ENCODE measurements around the gene DMD.
"Not testable (repeated sequence)": the region's sequence is repeated elsewhere in the genome, so short reads cannot be mapped to it uniquely, and the experiment has no call there.

Gene DMD

GRCh38 chrX:33195698-33196097 lies 15.7 kb downstream of the DMD start:
- DNase-seq (ENCODE audit: low read depth, low spot score) = no peak
- Histone ChIP-seq H3K27ac (no peak overlapping the region), H3K9me3 (ENCODE audit: low read depth, low read length) (no peaks in the 10 kb centered on the region), H3K4me3 (no peak overlapping the region), H3K9ac (ENCODE audit: insufficient read length) (no peak overlapping the region), H3K36me3 (ENCODE audit: insufficient read depth, low read length) (no peaks in the 10 kb centered on the region)
- TF ChIP-seq EZH2 (IDR thresholded peaks at IDR 0.05) = no peak
- TF ChIP-seq POLR2AphosphoS5 (IDR thresholded peaks at IDR 0.05; ENCODE audit: borderline replicate concordance, low read depth, low read length) = no peak
- TF ChIP-seq FOXP2 (optimal IDR thresholded peaks at IDR 0.05; ENCODE audit: control extremely low read depth, extremely low read length, insufficient read depth) = no peak

- no peak overlapping the region for H3K4me3 ChIP-seq
- TF ChIP-seq FOXP2 (optimal IDR thresholded peaks at IDR 0.05; ENCODE audit: control extremely low read depth, extremely low read length, insufficient read depth) (no peak), EZH2 (IDR thresholded peaks at IDR 0.05) (no peak), POLR2AphosphoS5 (IDR thresholded peaks at IDR 0.05; ENCODE audit: borderline replicate concordance, low read depth, low read length) (no peak)
Measured at GRCh38 chrX:33194876-33195433, 16.4 kb downstream of the DMD start.

GRCh38 chrX:33194289-33194688 lies 17.1 kb downstream of the DMD start:
- no peak overlapping the region for H3K27ac ChIP-seq
- H3K4me3 ChIP-seq = no peak overlapping the region
- DNase-seq (ENCODE audit: low read depth, low spot score) = no peak
- no peak overlapping the region for H3K9ac ChIP-seq (ENCODE audit: insufficient read length)
- H3K36me3 ChIP-seq (ENCODE audit: insufficient read depth, low read length) = no peaks in the 10 kb centered on the region
- no peaks in the 10 kb centered on the region for H3K9me3 ChIP-seq (ENCODE audit: low read depth, low read length)
- no peak for TF ChIP-seq FOXP2 (optimal IDR thresholded peaks at IDR 0.05; ENCODE audit: control extremely low read depth, extremely low read length, insufficient read depth)
- TF ChIP-seq POLR2AphosphoS5 (IDR thresholded peaks at IDR 0.05; ENCODE audit: borderline replicate concordance, low read depth, low read length) = no peak
- no peak for TF ChIP-seq EZH2 (IDR thresholded peaks at IDR 0.05)

More at GRCh38 chrX:33194876-33195433, 16.4 kb downstream of the DMD start:
- no peak for DNase-seq (ENCODE audit: low read depth, low spot score)
- no peak overlapping the region for H3K9ac ChIP-seq (ENCODE audit: insufficient read length)
- no peaks in the 10 kb centered on the region for H3K9me3 ChIP-seq (ENCODE audit: low read depth, low read length)
- H3K27ac ChIP-seq = no peak overlapping the region
- no peaks in the 10 kb centered on the region for H3K36me3 ChIP-seq (ENCODE audit: insufficient read depth, low read length)

- TF ChIP-seq EZH2 (IDR thresholded peaks at IDR 0.05) (no peak), POLR2AphosphoS5 (IDR thresholded peaks at IDR 0.05; ENCODE audit: borderline replicate concordance, low read depth, low read length) (no peak), FOXP2 (optimal IDR thresholded peaks at IDR 0.05; ENCODE audit: control extremely low read depth, extremely low read length, insufficient read depth) (no peak)
- Histone ChIP-seq H3K9me3 (ENCODE audit: low read depth, low read length) (no peaks in the 10 kb centered on the region), H3K9ac (ENCODE audit: insufficient read length) (no peak overlapping the region), H3K4me3 (no peak overlapping the region), H3K27ac (no peak overlapping the region), H3K36me3 (ENCODE audit: insufficient read depth, low read length) (no peaks in the 10 kb centered on the region)
- DNase-seq (ENCODE audit: low read depth, low spot score) = no peak
Measured at GRCh38 chrX:33190016-33190415, 21.3 kb downstream of the DMD start.

GRCh38 chrX:33188881-33189280 lies 22.5 kb downstream of the DMD start:
- Histone ChIP-seq H3K4me3 (no peak overlapping the region), H3K27ac (no peak overlapping the region), H3K36me3 (ENCODE audit: insufficient read depth, low read length) (no peaks in the 10 kb centered on the region), H3K9me3 (ENCODE audit: low read depth, low read length) (no peaks in the 10 kb centered on the region), H3K9ac (ENCODE audit: insufficient read length) (no peak overlapping the region)
- no peak for TF ChIP-seq FOXP2 (optimal IDR thresholded peaks at IDR 0.05; ENCODE audit: control extremely low read depth, extremely low read length, insufficient read depth)
- TF ChIP-seq POLR2AphosphoS5 (IDR thresholded peaks at IDR 0.05; ENCODE audit: borderline replicate concordance, low read depth, low read length) = no peak
- TF ChIP-seq EZH2 (IDR thresholded peaks at IDR 0.05) = no peak
- no peak for DNase-seq (ENCODE audit: low read depth, low spot score)

- H3K9me3 ChIP-seq (ENCODE audit: low read depth, low read length) = no peaks in the 10 kb centered on the region
- DNase-seq (ENCODE audit: low read depth, low spot score) = no peak
- no peak overlapping the region for H3K27ac ChIP-seq
- H3K4me3 ChIP-seq = no peak overlapping the region
- no peak for TF ChIP-seq FOXP2 (optimal IDR thresholded peaks at IDR 0.05; ENCODE audit: control extremely low read depth, extremely low read length, insufficient read depth)
- TF ChIP-seq POLR2AphosphoS5 (IDR thresholded peaks at IDR 0.05; ENCODE audit: borderline replicate concordance, low read depth, low read length) = no peak
- TF ChIP-seq EZH2 (IDR thresholded peaks at IDR 0.05) = no peak
- no peak overlapping the region for H3K9ac ChIP-seq (ENCODE audit: insufficient read length)
- no peaks in the 10 kb centered on the region for H3K36me3 ChIP-seq (ENCODE audit: insufficient read depth, low read length)
Measured at GRCh38 chrX:33188286-33188685, 23.1 kb downstream of the DMD start.

DNA sequence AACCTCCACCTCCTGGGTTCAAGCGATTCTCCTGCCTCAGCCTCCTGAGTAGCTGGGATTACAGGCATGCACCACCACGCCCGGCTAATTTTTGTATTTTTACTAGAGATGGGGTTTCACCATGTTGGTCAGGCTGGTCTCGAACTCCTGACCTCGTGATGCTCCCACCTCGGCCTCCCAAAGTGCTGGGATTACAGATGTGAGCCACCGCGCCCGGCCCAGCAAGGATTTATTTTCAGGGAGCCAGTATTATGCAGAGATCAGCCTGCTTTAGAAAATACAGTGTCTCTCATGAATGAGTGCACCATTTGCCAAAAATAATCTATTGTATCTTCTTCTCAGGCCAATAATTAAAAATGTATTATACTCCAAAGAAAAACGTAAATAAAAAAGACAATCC lies 26.5 kb downstream of the DMD start:
- H3K27ac ChIP-seq; H3K9me3 ChIP-seq (ENCODE audit: low read depth, low read length); H3K9ac ChIP-seq (ENCODE audit: insufficient read length); H3K36me3 ChIP-seq (ENCODE audit: insufficient read depth, low read length); DNase-seq (ENCODE audit: low read depth, low spot score); H3K4me3 ChIP-seq: not testable (repeated sequence)

- TF ChIP-seq POLR2AphosphoS5 (IDR thresholded peaks at IDR 0.05; ENCODE audit: borderline replicate concordance, low read depth, low read length) = no peak
- TF ChIP-seq FOXP2 (optimal IDR thresholded peaks at IDR 0.05; ENCODE audit: control extremely low read depth, extremely low read length, insufficient read depth) = no peak
- Histone ChIP-seq H3K4me3 (no peak overlapping the region), H3K27ac (no peak overlapping the region), H3K9me3 (ENCODE audit: low read depth, low read length) (no peaks in the 10 kb centered on the region), H3K9ac (ENCODE audit: insufficient read length) (no peak overlapping the region), H3K36me3 (ENCODE audit: insufficient read depth, low read length) (no peaks in the 10 kb centered on the region)
- DNase-seq (ENCODE audit: low read depth, low spot score) = no peak
Measured at GRCh38 chrX:33183361-33183760, 28.0 kb downstream of the DMD start.

DNA sequence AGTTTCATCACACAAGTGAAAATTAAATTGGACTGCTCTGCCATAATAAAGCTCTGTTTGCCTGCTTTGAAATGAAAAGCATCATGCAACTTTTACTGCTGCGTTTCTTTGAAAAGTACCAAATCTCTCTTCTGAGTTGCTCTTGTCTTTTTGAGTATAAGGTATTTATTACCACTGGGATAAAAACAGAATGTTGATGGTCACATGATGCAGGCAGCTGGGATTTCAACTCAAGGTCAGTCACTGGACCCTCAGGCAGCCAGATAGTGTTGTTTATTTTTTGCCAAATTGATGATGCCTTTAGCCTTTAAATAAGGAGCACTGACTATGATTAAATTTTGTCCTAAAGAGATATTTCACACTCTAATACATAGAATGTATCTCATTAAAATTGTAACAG lies 32.7 kb downstream of the DMD start:
- no peak for DNase-seq (ENCODE audit: low read depth, low spot score)
- H3K9ac ChIP-seq (ENCODE audit: insufficient read length) = no peak overlapping the region
- H3K4me3 ChIP-seq = no peak overlapping the region
- H3K36me3 ChIP-seq (ENCODE audit: insufficient read depth, low read length) = no peaks in the 10 kb centered on the region
- H3K9me3 ChIP-seq (ENCODE audit: low read depth, low read length) = no peaks in the 10 kb centered on the region
- TF ChIP-seq FOXP2 (optimal IDR thresholded peaks at IDR 0.05; ENCODE audit: control extremely low read depth, extremely low read length, insufficient read depth) (no peak), EZH2 (IDR thresholded peaks at IDR 0.05) (no peak), POLR2AphosphoS5 (IDR thresholded peaks at IDR 0.05; ENCODE audit: borderline replicate concordance, low read depth, low read length) (no peak)
- H3K27ac ChIP-seq = no peak overlapping the region
